ENCODE results near the gene UNC50. TPM values are rescaled to one million over a fixed set of nuclear protein-coding genes. Genes with fewer than 3 reads are reported as not detected.
"Not testable (repeated sequence)": the region's sequence is repeated elsewhere in the genome, so short reads cannot be mapped to it uniquely, and the experiment has no call there.

The UNC50 gene
- total RNA-seq, 1 donor from 2014 or later: 44.8 TPM

- no peak for DNase-seq (ENCODE audit: low spot score)
These were observed 31.6 kb upstream of the UNC50 start for GRCh38 chr2:98576666-98577312.

GRCh38 chr2:98577313-98577712, 31.1 kb upstream of the UNC50 start:
- no peak for DNase-seq (ENCODE audit: low spot score)

GRCh38 chr2:98578231-98578630, 30.2 kb upstream of the UNC50 start:
- DNase-seq (ENCODE audit: low spot score): no peak

- no peak for DNase-seq (ENCODE audit: low spot score)
These were observed 28.5 kb upstream of the UNC50 start for GRCh38 chr2:98579926-98580325.

GRCh38 chr2:98580656-98581284, 27.6 kb upstream of the UNC50 start:
- no peak for DNase-seq (ENCODE audit: low spot score)

- DNase-seq (ENCODE audit: low spot score): no peak
These were observed 25.9 kb upstream of the UNC50 start for GRCh38 chr2:98582523-98582922.

- DNase-seq (ENCODE audit: low spot score): no peak
These were observed 25.1 kb upstream of the UNC50 start for GRCh38 chr2:98583276-98583675.

- DNase-seq (ENCODE audit: low spot score): no peak
These were observed 24.4 kb upstream of the UNC50 start for GRCh38 chr2:98583816-98584618.

- DNase-seq (ENCODE audit: low spot score): no peak
These were observed 23.0 kb upstream of the UNC50 start for GRCh38 chr2:98585386-98585785.

GRCh38 chr2:98586551-98587140, 21.7 kb upstream of the UNC50 start:
- no peak for DNase-seq (ENCODE audit: low spot score)

- DNase-seq (ENCODE audit: low spot score): no peak
These were observed 19.4 kb upstream of the UNC50 start for GRCh38 chr2:98588880-98589431.

GRCh38 chr2:98589489-98589888, 18.9 kb upstream of the UNC50 start:
- DNase-seq (ENCODE audit: low spot score): no peak

GRCh38 chr2:98592565-98592964, 15.8 kb upstream of the UNC50 start:
- DNase-seq (ENCODE audit: low spot score): no peak

- not testable (repeated sequence) for DNase-seq (ENCODE audit: low spot score)
These were observed 13.7 kb upstream of the UNC50 start for GRCh38 chr2:98594665-98595064.

GRCh38 chr2:98598781-98599428, 9.5 kb upstream of the UNC50 start:
- no peak for DNase-seq (ENCODE audit: low spot score)

GRCh38 chr2:98601532-98602132, 6.8 kb upstream of the UNC50 start:
- DNase-seq (ENCODE audit: low spot score): no peak

- DNase-seq (ENCODE audit: low spot score): no peak
These were observed 3.8 kb upstream of the UNC50 start for GRCh38 chr2:98604547-98604946.

- DNase-seq (ENCODE audit: low spot score): no peak
These were observed 3.3 kb upstream of the UNC50 start for GRCh38 chr2:98605076-98605475.

- no peak for DNase-seq (ENCODE audit: low spot score)
These were observed 2.0 kb upstream of the UNC50 start for GRCh38 chr2:98606431-98606830.

- no peak for DNase-seq (ENCODE audit: low spot score)
These were observed 1.3 kb upstream of the UNC50 start for GRCh38 chr2:98607104-98607503.

GRCh38 chr2:98607741-98608115, 661 bp upstream of the UNC50 start:
- DNase-seq (ENCODE audit: low spot score): no peak
